ENCODE measurements around the gene GPC3.
A peak's percentile ranks its signal among the peaks of the same experiment; 100 is the strongest.

The GPC3 gene

DNA sequence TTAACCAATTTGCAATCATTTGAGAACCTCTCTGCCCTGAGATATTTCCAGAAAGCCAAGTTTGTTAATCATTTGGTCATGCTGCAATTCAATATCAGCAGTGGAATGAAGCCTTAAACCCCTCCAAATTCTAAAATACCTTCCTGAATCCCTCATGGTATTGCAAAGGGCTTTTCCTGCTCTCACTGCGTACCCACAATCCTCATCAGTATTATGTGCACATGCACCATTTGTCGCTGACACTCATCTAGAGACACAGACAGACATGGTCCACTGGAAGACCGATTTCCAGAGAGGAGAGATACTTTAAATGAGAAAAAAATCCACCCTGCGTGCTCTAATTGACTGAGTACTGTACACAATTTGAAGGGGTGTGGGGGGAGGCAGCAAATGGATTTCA, 104.4 kb downstream of the GPC3 start:
- no peak for DNase-seq

DNA sequence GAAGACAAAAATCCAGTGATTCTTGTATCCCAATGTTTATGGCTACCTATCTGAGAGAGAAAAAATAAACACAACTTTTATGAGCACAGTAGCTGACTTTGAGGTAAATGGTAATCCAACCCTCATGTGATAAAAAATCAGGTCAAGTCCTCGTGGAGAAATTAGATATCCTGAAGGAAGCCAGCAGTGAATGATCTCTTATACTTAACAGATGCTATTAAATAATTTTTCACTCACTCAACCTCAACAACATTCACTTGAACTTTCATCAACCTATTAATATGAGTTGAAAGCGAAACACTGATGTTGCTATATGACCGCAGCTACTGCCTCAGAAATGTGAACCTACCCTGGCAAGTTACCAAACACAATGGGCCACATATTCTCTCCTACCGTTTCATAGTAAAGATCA, 105.4 kb downstream of the GPC3 start:
- no peak for DNase-seq

DNA sequence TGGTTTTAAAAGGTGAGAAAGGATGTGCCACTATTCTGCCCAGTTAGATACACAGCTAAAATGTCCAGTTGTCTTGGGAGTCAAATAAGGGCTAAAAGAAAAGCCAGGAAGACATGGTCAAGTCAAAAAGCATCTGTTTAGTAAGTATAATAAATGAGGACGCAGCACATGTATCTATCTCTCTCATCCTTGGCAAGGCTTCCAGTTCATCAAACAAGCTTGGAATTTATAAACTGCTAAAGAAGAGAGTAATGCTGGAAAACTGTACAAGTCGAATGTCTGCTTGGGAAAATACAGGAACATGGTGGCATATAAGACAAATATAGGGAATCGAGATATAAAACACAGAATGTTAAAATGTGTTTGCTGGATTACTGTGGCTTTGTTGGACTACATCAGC, 106.7 kb downstream of the GPC3 start:
- DNase-seq = no peak

DNA sequence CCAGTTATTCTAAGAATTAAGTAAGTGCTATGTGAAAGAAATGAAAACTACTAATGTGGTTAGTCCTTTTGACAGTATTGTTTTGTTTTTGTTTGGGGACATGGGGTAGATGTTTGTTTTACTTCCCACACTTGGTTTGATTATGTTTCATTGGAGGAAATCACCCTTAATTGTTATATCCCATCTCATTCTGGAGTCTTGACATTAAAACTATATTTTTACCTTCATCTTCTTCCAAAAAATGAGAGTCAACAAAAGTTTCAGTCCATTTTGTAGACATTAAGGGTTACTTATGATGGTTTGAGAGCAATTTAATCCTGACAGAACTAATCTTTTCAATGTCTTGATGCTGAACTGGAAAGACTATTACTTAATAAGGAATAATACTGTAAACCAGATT, 108.7 kb downstream of the GPC3 start:
- DNase-seq = no peak

- DNase-seq = no peak
Observed at GRCh38 chrX:133869270-133869669, 116.1 kb downstream of the GPC3 start.

- no peak for DNase-seq
Observed at GRCh38 chrX:133868682-133869081, 116.7 kb downstream of the GPC3 start.

- no peak for DNase-seq
Observed at GRCh38 chrX:133868250-133868649, 117.1 kb downstream of the GPC3 start.

- no peak for DNase-seq
Observed at GRCh38 chrX:133865761-133866471, 119.5 kb downstream of the GPC3 start.

GRCh38 chrX:133864236-133864635, 121.2 kb downstream of the GPC3 start:
- no peak for DNase-seq

GRCh38 chrX:133859860-133860259, 125.5 kb downstream of the GPC3 start:
- no peak for DNase-seq

- no peak for DNase-seq
Observed at GRCh38 chrX:133859336-133859735, 126.1 kb downstream of the GPC3 start.

DNA sequence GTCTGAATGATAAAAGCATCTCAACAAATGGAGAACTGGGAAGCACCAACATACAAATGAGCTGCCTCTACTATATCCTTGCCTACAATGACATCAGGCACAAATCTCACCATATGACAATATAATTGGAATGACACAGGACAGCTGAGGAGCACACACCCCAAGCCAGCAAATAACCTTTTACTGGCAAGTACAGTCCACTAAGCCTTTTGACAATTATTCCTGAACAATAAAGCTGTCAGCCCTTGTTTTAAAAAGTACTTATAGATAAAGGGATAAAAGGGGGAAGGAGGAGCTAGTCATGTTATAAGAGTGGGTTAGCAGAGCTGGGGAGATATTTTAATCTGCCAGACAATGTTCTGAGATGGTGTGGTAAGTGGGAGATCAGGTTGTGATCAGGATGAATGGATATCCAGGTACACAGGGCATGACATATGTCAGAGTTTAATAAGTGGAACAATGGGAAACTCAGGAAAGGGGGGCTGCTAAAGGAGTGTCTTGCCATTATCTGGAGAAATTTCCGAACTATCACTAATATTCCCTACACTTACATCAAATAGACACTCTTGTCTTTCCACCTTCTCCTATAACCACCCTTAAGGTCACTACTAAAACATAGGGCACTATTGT, 127.6 kb downstream of the GPC3 start:
- DNase-seq = no peak

DNA sequence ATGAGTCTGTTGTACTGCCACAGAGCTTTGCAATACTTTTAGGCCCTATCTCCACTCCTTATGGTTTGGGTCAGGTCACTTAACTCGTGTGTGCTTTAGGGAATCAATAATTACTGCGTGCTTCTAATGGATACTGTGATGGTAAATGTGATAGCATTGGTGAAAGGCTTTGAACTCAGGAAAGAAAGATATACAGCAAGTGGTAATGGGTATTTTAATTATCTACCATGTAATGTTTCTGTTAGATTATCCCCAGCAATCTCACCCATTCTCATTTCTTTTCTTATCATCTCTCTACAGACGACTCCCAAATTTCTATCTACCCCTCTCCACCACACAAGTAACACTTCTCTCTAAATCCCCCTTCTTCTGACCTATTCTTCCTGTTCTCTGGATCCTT, 128.6 kb downstream of the GPC3 start:
- DNase-seq = no peak

DNA sequence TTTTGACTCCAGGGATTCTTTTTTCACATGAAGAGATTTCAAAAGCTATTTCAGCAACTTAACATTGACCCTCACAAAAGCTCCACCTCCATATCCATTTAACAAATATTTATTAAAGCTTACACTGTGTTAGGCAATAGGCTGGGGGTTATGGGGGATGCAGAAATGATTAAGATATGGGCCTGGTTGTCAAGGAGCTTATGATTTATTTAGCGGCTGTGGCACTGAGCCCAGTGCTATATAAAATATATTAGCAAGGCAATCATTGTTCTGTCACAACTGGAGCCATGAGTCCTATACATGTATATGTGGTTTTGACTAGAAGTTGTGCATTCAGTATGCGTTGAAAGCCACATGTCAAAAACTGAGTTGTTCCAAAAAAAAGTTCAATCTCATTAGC, 131.1 kb downstream of the GPC3 start:
- DNase-seq = no peak

DNA sequence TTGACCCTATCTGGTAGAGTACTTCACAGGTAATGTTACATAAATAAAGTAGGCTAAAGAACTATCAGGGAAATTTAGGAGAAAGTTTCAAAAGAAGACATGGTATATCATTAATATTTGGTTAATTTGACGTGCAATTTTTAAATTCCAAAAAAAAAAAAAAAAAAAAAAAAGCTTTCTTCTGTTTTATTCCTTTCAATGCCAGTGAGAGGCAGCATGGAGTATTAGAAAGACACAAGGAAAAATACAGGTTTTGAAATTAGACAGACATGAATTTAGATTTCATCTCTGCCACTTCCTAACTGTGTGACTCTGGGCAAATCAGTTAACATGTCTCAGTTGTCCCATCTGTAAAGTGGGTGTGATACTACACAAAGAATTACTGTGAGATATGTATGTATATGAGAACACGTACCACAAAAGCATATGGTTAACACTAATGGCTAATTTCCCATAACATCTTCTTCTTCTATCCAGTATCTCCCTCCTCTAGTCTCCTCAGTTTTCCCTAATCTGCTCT, 132.5 kb downstream of the GPC3 start:
- DNase-seq = no peak

- DNase-seq = no peak
Observed at GRCh38 chrX:133852401-133852800, 133.0 kb downstream of the GPC3 start.

GRCh38 chrX:133850399-133850798, 135.0 kb downstream of the GPC3 start:
- no peak for DNase-seq

DNA sequence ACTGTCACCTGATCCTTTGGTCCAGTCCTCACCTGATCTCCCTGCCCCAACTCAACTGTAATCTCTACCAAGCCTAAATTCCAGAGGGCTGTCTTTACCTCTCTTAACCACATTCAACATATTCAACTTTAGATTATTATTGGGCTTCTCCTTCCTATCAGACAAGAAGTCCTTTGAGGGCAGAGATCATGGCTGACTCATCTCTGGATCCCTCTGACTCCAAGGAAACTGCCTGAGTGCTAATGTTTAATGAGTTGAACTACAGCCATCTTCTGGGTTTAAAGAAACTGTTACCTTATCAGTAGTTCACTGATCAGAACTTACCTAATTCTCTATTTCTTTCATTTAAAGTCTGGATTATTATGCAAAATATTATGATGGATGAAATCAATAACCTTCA, 135.7 kb downstream of the GPC3 start:
- no peak for DNase-seq

- DNase-seq = no peak
Observed at GRCh38 chrX:133847340-133847994, 137.9 kb downstream of the GPC3 start.

GRCh38 chrX:133846311-133846710, 139.1 kb downstream of the GPC3 start:
- DNase-seq = no peak

GRCh38 chrX:133840415-133840814, 145.0 kb downstream of the GPC3 start:
- DNase-seq = no peak

GRCh38 chrX:133838761-133839676, 146.4 kb downstream of the GPC3 start:
- peak; percentile 17 to 22 for DNase-seq

- no peak for DNase-seq
Observed at GRCh38 chrX:133837091-133837490, 148.3 kb downstream of the GPC3 start.

Measured in CD4-positive, alpha-beta T cell treated with Interleukin-4 for 1 hour (primary cell).